ENCODE results near the gene POFUT2.

GRCh38 chr21:45299864-45300785 is 12.4 kb upstream of the POFUT2 start:
- TF ChIP-seq ARNTL (CRISPR knock-in tag; IDR thresholded peaks at IDR 0.05; ENCODE audit: borderline replicate concordance, low read depth) (no peak), CSRNP3 (CRISPR knock-in tag; IDR thresholded peaks at IDR 0.05) (no peak), PATZ1 (CRISPR knock-in tag; IDR thresholded peaks at IDR 0.05; ENCODE audit: borderline replicate concordance) (no peak)
